ENCODE data around the gene ARMS2. TPM values are rescaled to one million over a fixed set of nuclear protein-coding genes. Genes with fewer than 3 reads are reported as not detected.

Gene ARMS2
- total RNA-seq, 1 donor from 2014 or later = not detected

DNA sequence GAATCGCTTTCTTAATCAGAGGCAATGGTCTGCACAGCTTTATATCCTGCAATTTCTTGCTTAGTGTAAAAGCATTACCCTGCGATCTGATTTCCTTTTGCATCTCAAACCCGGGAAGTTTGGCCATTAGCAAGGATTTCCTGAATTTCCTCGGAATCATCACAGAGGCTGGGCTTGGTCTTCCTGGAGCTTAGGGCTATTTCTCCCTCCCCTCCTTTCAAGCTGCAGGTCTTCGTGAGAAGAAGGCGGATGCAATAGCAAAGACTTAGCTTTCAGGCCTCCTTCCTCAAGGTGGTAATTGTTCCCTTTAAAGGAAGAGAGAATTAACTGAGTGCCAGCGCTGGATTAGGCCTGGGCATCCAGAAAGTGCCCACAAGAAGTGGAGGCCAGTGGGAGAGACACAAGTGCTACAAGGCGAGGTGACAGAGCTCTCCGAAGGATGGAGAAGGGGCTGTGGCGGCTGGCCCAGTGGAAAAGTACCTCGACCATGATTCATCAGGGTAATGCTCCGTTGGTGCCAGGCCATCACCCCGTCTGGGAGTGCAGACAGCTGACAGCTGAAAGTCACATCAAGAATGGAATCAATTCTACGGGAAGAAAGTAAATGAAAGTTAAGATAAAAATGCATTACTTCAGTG is 4.0 kb upstream of the ARMS2 start:
- H3K27ac ChIP-seq (ENCODE audit: low read depth, low read length) = no peak overlapping the region
- no peaks in the 10 kb centered on the region for H3K9me3 ChIP-seq (ENCODE audit: insufficient read depth, low read depth, low read length)
- H3K9ac ChIP-seq (ENCODE audit: low read length) = no peak overlapping the region
- H3K4me2 ChIP-seq (ENCODE audit: low read length) = no peak overlapping the region
- no peaks in the 10 kb centered on the region for H3K36me3 Mint-ChIP-seq (ENCODE audit: low read depth, unreplicated experiment)
- FAIRE-seq (no peak), DNase-seq (ENCODE audit: low read depth) (no peak)
- no peaks in the 10 kb centered on the region for H3K36me3 ChIP-seq (ENCODE audit: insufficient read depth, low read length)
- H4K20me1 ChIP-seq (ENCODE audit: insufficient read depth, low read length) = no peaks in the 10 kb centered on the region
- H3K4me1 Mint-ChIP-seq (ENCODE audit: low read depth, unreplicated experiment) = peaks cover 17% of the 10 kb centered on the region
- TF ChIP-seq, protein P1, sequence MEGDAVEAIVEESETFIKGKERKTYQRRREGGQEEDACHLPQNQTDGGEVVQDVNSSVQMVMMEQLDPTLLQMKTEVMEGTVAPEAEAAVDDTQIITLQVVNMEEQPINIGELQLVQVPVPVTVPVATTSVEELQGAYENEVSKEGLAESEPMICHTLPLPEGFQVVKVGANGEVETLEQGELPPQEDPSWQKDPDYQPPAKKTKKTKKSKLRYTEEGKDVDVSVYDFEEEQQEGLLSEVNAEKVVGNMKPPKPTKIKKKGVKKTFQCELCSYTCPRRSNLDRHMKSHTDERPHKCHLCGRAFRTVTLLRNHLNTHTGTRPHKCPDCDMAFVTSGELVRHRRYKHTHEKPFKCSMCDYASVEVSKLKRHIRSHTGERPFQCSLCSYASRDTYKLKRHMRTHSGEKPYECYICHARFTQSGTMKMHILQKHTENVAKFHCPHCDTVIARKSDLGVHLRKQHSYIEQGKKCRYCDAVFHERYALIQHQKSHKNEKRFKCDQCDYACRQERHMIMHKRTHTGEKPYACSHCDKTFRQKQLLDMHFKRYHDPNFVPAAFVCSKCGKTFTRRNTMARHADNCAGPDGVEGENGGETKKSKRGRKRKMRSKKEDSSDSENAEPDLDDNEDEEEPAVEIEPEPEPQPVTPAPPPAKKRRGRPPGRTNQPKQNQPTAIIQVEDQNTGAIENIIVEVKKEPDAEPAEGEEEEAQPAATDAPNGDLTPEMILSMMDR (IDR thresholded peaks at IDR 0.05; ENCODE audit: insufficient read depth, low read depth, low read length) = no peak
- TF ChIP-seq EZH2 (IDR thresholded peaks at IDR 0.05; ENCODE audit: insufficient read depth, low read length) = no peak
- no peak overlapping the region for H3K4me3 ChIP-seq (ENCODE audit: insufficient read depth, low read depth, low read length)
- no peaks in the 10 kb centered on the region for H3K27me3 ChIP-seq (ENCODE audit: insufficient read depth, low read length)
- H3K4me1 ChIP-seq (ENCODE audit: insufficient read depth, low read length) = no peaks in the 10 kb centered on the region
- no peak overlapping the region for H3K4me3 Mint-ChIP-seq (ENCODE audit: unreplicated experiment)
- no peak overlapping the region for H3K27ac Mint-ChIP-seq (ENCODE audit: unreplicated experiment)
- H3K27me3 Mint-ChIP-seq (ENCODE audit: low read depth, unreplicated experiment) = peaks cover 5% of the 10 kb centered on the region
- H3K79me2 ChIP-seq (ENCODE audit: insufficient read depth, low read length) = no peaks in the 10 kb centered on the region
- peak overlapping the region; percentile 32 for H2AFZ ChIP-seq (ENCODE audit: low read depth, low read length)
- no peaks in the 10 kb centered on the region for H3K9me3 Mint-ChIP-seq (ENCODE audit: unreplicated experiment)

DNA sequence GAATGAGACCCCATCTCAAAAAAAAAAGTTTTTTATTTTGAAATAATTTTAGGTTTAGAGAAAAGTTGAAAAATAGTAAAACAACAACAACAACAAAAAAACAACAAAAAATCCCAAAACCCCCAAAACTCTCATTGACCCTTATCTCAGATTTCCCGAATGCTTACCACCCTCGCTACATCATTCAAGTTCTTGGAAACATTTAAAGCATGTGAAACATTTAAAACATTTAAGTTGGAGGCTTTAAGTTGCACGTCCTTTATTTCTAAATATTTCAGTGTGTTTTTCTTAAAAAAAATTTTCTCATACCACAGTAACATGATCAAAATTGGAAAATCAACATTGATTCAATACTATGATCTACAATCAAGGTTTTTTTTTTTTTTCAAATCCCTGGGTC is 382 bp upstream of the ARMS2 start:
- no peak overlapping the region for H3K4me3 Mint-ChIP-seq (ENCODE audit: unreplicated experiment)

More for the DNA sequence above, 382 bp upstream of the ARMS2 start:
- Histone ChIP-seq H3K27ac (ENCODE audit: low read depth, low read length) (no peak overlapping the region), H2AFZ (ENCODE audit: low read depth, low read length) (no peak overlapping the region), H3K4me3 (ENCODE audit: insufficient read depth, low read depth, low read length) (no peak overlapping the region), H3K36me3 (ENCODE audit: insufficient read depth, low read length) (no peaks in the 10 kb centered on the region), H3K79me2 (ENCODE audit: insufficient read depth, low read length) (no peaks in the 10 kb centered on the region), H3K9ac (ENCODE audit: low read length) (no peak overlapping the region), H3K4me1 (ENCODE audit: insufficient read depth, low read length) (no peaks in the 10 kb centered on the region), H3K9me3 (ENCODE audit: insufficient read depth, low read depth, low read length) (no peaks in the 10 kb centered on the region), H3K27me3 (ENCODE audit: insufficient read depth, low read length) (no peaks in the 10 kb centered on the region), H3K4me2 (ENCODE audit: low read length) (no peak overlapping the region), H4K20me1 (ENCODE audit: insufficient read depth, low read length) (no peaks in the 10 kb centered on the region)
- H3K4me1 Mint-ChIP-seq (ENCODE audit: low read depth, unreplicated experiment) = peaks cover 13% of the 10 kb centered on the region
- H3K9me3 Mint-ChIP-seq (ENCODE audit: unreplicated experiment) = no peaks in the 10 kb centered on the region
- no peak for FAIRE-seq
- H3K27me3 Mint-ChIP-seq (ENCODE audit: low read depth, unreplicated experiment) = peaks cover 22% of the 10 kb centered on the region
- DNase-seq (ENCODE audit: low read depth) = no peak
- H3K36me3 Mint-ChIP-seq (ENCODE audit: low read depth, unreplicated experiment) = no peaks in the 10 kb centered on the region
- no peak overlapping the region for H3K27ac Mint-ChIP-seq (ENCODE audit: unreplicated experiment)
- no peak for TF ChIP-seq EZH2 (IDR thresholded peaks at IDR 0.05; ENCODE audit: insufficient read depth, low read length)
- TF ChIP-seq, protein P1 (IDR thresholded peaks at IDR 0.05; ENCODE audit: insufficient read depth, low read depth, low read length) = no peak
